Heart left ventricle (tissue), 13 donors: ENCODE measurements around the gene IPCEF1.

Source experiments
- POLR2A ChIP-seq, 2 donors: fragments of 450-650 bp; IDR thresholded peaks; one replicate each; pipeline ENCODE4 v1.6.1; 2017; ENCODE audit warnings: antibody characterized with exemption in 2 of 2, mild to moderate bottlenecking in 2 of 2, moderate library complexity in 2 of 2
- TF ChIP-seq, protein P1 (sequence below), 12 donors: fragments of 200-600 bp; sonication (generic) in 4 of 12; IDR thresholded peaks; one replicate each; pipeline versions ENCODE4 v1.5.0 to v1.8.0; 2018 to 2022; ENCODE audit warnings: antibody characterized with exemption in 12 of 12, mild to moderate bottlenecking in 5 of 12
- donor health status: ischemic (EF 13 %, LVEDD 7.1; RV severe dilation, severe dysfunction).
- donor health status: DM: no; HTN: yes; CAD: no.
- donor health status: DM: no; HTN: no; CAD: no.
- donor health status: ischemic (EF 25% LVEDD 6.9; RV normal size, moderate dysfunction).
- donor health status: ischemic (EF 25% LVEDD 5.7; RV mildly dilated, moderate dysfunction).
- donor health status: ischemic (EF 35%, LVEDD 5.7; RV mildly dilated, moderate dysfunction).
- donor health status: nonischemic (EF 11% LVEDD 7.7; RV severe dilation, severe dysfunction).
- donor health status: DM: yes; HTN: yes; CAD: no.
- donor health status: PGD.
- donor health status: ischemic (EF 29% LVEDD 5.4; RV normal size, mild dysfunction).
- donor health status: nonischemic (EF 23%, LVEDD 6.1; RV moderate dilation, normal function).

DNA sequence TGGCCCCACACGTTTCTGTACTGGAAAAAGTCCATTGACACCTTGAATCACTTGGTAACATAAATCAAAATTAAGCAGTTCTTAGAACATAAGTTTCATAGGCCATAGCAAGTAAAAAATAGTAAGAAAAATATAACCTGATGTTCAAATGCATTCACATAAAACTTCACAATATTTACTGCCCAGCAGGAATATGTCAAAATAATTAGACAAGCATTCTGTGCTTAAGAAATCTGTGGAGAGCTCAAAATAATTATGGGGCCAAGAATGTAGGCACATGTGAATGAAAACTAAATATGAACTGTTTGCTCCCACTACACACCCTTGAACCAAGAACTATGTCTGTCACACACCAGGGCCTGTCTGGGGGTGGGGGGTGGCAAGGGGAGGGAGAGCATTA, 70.8 kb downstream of the IPCEF1 start:
- TF ChIP-seq, protein P1, sequence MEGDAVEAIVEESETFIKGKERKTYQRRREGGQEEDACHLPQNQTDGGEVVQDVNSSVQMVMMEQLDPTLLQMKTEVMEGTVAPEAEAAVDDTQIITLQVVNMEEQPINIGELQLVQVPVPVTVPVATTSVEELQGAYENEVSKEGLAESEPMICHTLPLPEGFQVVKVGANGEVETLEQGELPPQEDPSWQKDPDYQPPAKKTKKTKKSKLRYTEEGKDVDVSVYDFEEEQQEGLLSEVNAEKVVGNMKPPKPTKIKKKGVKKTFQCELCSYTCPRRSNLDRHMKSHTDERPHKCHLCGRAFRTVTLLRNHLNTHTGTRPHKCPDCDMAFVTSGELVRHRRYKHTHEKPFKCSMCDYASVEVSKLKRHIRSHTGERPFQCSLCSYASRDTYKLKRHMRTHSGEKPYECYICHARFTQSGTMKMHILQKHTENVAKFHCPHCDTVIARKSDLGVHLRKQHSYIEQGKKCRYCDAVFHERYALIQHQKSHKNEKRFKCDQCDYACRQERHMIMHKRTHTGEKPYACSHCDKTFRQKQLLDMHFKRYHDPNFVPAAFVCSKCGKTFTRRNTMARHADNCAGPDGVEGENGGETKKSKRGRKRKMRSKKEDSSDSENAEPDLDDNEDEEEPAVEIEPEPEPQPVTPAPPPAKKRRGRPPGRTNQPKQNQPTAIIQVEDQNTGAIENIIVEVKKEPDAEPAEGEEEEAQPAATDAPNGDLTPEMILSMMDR (IDR thresholded peaks at IDR 0.05), result no peak
- TF ChIP-seq POLR2A (IDR thresholded peaks at IDR 0.05), result no peak
